CD4-positive, CD25-positive, alpha-beta regulatory T cell (primary cell): Measurements from ENCODE around the gene BAHCC1. TPM values are rescaled to one million over a fixed set of nuclear protein-coding genes. Genes with fewer than 3 reads are reported as not detected.
A peak's percentile ranks its signal among the peaks of the same experiment; 100 is the strongest.

Experiments used
- ATAC-seq, 2 donors: fragments of 150-1000 bp; cut with Tn5 transposase; one replicate each; pipeline ENCODE4 v1.10.0; 2021; ENCODE audit warnings: low read depth in 2 of 2, moderate number of reproducible peaks in 2 of 2, moderate library complexity in 1 of 2
- DNase-seq, 3 donors: peaks; one replicate each; pipeline versions ENCODE4 v3.0.0 to v3.0.0-alpha.2; 2012 to 2022; ENCODE audit warnings: mixed read lengths in 1 of 3
- H3K27ac ChIP-seq: one replicate; pipeline ENCODE4 v1.7.0; 2013; ENCODE audit warnings: mild to moderate bottlenecking, low read length; ENCODE audit not compliant: insufficient read depth, poor library complexity, severe bottlenecking
- H3K27me3 ChIP-seq: one replicate; pipeline ENCODE4 v1.7.0; 2013; ENCODE audit warnings: low read length; ENCODE audit not compliant: control insufficient read depth, insufficient read depth
- H3K36me3 ChIP-seq: one replicate; pipeline ENCODE4 v1.7.0; 2013; ENCODE audit warnings: mild to moderate bottlenecking, low read length, moderate library complexity; ENCODE audit not compliant: control insufficient read depth, insufficient read depth
- H3K4me1 ChIP-seq: 2 replicates; pipeline ENCODE4 v1.7.0; 2013; ENCODE audit warnings: mild to moderate bottlenecking, low read length; ENCODE audit not compliant: insufficient read depth, control insufficient read depth, poor library complexity, severe bottlenecking
- H3K4me3 ChIP-seq: one replicate; pipeline ENCODE4 v1.7.0; 2013; ENCODE audit warnings: low read depth, mild to moderate bottlenecking, low read length, moderate library complexity
- H3K9me3 ChIP-seq, 2 experiments: 1 replicate in 1 of 2; 2 replicates in 1 of 2; pipeline ENCODE4 v1.7.0; 2013; ENCODE audit warnings: low read length in 2 of 2, mild to moderate bottlenecking in 1 of 2, moderate library complexity in 1 of 2; ENCODE audit not compliant: control insufficient read depth in 2 of 2
- H3K27ac Mint-ChIP-seq, 3 donors: one replicate each; pipeline ENCODE4 v1.8.0; 2020 to 2022; ENCODE audit warnings: mild to moderate bottlenecking in 3 of 3, mixed read lengths in 3 of 3, moderate library complexity in 2 of 3
- H3K27me3 Mint-ChIP-seq: one replicate; pipeline ENCODE4 v1.8.0; 2022; ENCODE audit warnings: mild to moderate bottlenecking, mixed read lengths
- H3K36me3 Mint-ChIP-seq: one replicate; pipeline ENCODE4 v1.8.0; 2020; ENCODE audit warnings: mixed read lengths
- H3K4me1 Mint-ChIP-seq, 4 donors: one replicate each; pipeline ENCODE4 v1.8.0; 2020 to 2022; ENCODE audit warnings: mixed read lengths in 4 of 4, mild to moderate bottlenecking in 1 of 4
- H3K4me3 Mint-ChIP-seq, 4 donors: one replicate each; pipeline ENCODE4 v1.8.0; 2020 to 2022; ENCODE audit warnings: mild to moderate bottlenecking in 4 of 4, mixed read lengths in 4 of 4, moderate library complexity in 3 of 4
- H3K9me3 Mint-ChIP-seq, 7 donors: one replicate each; pipeline ENCODE4 v1.8.0; 2020 to 2022; ENCODE audit warnings: mixed read lengths in 7 of 7, mild to moderate bottlenecking in 3 of 7, moderate library complexity in 2 of 7
- polyA plus RNA-seq, 4 donors: library from polyadenylated mRNA; unstranded; fragments of 300-500 nt; fragmentation: Illumina TruSeq; gene quantifications; one replicate each; pipeline ENCODE4 v1.2.3, GENCODE V29; 2021
- total RNA-seq: library from RNA; stranded (reverse); gene quantifications from one replicate; pipeline ENCODE4 v1.2.3, GENCODE V29; 2022

Gene BAHCC1
- total and polyA plus RNA-seq, 5 donors from 2014 or later, result 0.54 TPM; not detected in 4

DNA sequence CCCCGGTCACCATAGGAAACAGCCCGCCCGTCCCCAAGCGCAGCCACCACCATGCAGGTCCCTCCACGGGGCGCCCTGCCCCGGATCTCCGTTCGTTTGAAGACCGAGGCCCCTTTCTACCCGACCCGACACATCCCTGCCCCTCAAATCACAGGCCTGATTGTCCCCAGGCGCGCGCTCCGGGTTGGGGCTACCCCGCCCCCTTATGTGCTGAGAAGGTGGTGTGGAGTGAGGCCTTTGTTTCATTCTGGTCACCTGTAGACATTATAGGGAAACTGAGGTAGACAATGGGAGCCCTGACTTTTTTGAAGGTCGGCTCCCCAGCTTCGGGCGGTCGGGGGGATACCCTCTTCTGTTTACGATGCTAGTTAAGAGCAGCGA, 118.1 kb downstream of the BAHCC1 start:
- Mint-ChIP-seq H3K27ac (peak overlapping the region; percentile 82 to 91 (median 87)), H3K27me3 (peaks cover 5% of the 10 kb centered on the region), H3K9me3 (peaks cover 0 to 5% (median 0%) of the 10 kb centered on the region in 7 donors), H3K4me1 (peaks cover 5 to 55% (median 20%) of the 10 kb centered on the region in 4 donors), H3K4me3 (peak overlapping the region; percentile 90 to 98 (median 94)), H3K36me3 (peaks cover 36% of the 10 kb centered on the region)
- H3K27ac ChIP-seq, result peak overlapping the region; percentile 90
- no peaks in the 10 kb centered on the region for H3K9me3 ChIP-seq
- ATAC-seq, result peak; percentile 10 to 19
- H3K36me3 ChIP-seq, result peaks cover 31% of the 10 kb centered on the region
- H3K4me1 ChIP-seq, result peaks cover 71% of the 10 kb centered on the region
- peak; percentile 43 to 79 (median 62) for DNase-seq
- H3K4me3 ChIP-seq, result peak overlapping the region; percentile 65
- no peaks in the 10 kb centered on the region for H3K27me3 ChIP-seq

GRCh38 chr17:81513753-81514488, 118.7 kb downstream of the BAHCC1 start:
- Mint-ChIP-seq H3K36me3 (peaks cover 33% of the 10 kb centered on the region), H3K4me3 (peak overlapping the region; percentile 90 to 98 (median 94)), H3K9me3 (peaks cover 0 to 5% (median 0%) of the 10 kb centered on the region in 7 donors), H3K27me3 (peaks cover 5% of the 10 kb centered on the region), H3K27ac (peak overlapping the region; percentile 82 to 91 (median 87)), H3K4me1 (peaks cover 5 to 53% (median 20%) of the 10 kb centered on the region in 4 donors)
- Histone ChIP-seq H3K9me3 (no peaks in the 10 kb centered on the region), H3K4me3 (peak overlapping the region; percentile 65), H3K27ac (peak overlapping the region; percentile 90), H3K4me1 (peaks cover 71% of the 10 kb centered on the region), H3K27me3 (no peaks in the 10 kb centered on the region), H3K36me3 (peaks cover 28% of the 10 kb centered on the region)
- ATAC-seq, result no peak
- DNase-seq, result peak in 2 of 3 donors; percentile 34 to 46

- H3K27me3 ChIP-seq, result no peaks in the 10 kb centered on the region
- peak overlapping the region in 1 of 3 donors; percentile 38 for H3K27ac Mint-ChIP-seq
- peak overlapping the region; percentile 89 to 98 (median 90) for H3K4me3 Mint-ChIP-seq
- DNase-seq (no peak), ATAC-seq (no peak)
- peaks cover 5% of the 10 kb centered on the region for H3K27me3 Mint-ChIP-seq
- no peaks in the 10 kb centered on the region for H3K9me3 ChIP-seq
- H3K4me1 Mint-ChIP-seq, result peaks cover under 1 to 48% (median 17%) of the 10 kb centered on the region in 4 donors
- peaks cover 28% of the 10 kb centered on the region for H3K36me3 Mint-ChIP-seq
- H3K4me3 ChIP-seq, result no peak overlapping the region
- H3K27ac ChIP-seq, result peak overlapping the region; percentile 90
- peaks cover 23% of the 10 kb centered on the region for H3K36me3 ChIP-seq
- peaks cover 71% of the 10 kb centered on the region for H3K4me1 ChIP-seq
- H3K9me3 Mint-ChIP-seq, result peaks cover 0 to 5% (median 0%) of the 10 kb centered on the region in 7 donors
These were observed 119.2 kb downstream of the BAHCC1 start for GRCh38 chr17:81514489-81514738.

DNA sequence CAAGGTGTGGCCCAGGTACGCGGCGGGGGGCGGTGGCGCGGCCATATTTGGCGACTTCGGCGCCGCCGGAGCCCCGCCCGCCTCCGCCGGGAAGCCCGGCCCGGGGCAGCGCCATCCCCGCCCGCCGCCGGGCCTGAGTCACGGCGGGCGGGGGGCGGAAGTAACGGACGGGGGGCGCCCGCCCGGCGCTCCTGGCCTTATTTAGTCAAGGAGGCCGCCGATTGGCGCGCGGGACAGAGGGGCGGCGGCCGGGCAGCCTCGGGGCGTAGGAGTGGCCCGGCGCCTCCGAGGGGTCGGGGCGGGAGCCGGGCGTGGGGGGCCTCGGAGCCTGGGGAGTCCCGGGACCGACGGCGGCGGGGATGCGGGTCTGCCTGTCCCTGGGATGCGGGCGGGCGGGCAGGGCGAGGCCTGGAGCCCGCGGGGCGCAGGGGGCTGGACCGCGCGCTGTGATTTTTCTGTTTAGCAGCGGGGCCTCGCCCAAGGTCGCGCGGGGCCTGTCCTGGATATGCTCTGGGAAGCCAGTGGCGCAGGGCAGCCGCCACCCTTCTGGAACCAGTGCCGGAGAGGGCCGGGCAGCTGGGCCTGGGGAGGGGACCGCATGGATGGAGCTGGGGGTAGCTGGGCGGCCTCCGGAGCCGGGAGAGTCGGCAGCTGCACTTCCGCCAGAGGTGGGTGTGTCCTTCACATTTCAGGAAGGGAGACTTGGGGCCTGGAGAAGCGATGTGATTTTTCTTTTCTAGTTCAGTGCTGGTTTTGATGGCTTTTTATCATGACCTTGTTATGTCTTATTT, 119.7 kb downstream of the BAHCC1 start:
- Histone ChIP-seq H3K27me3 (no peaks in the 10 kb centered on the region), H3K4me1 (peaks cover 71% of the 10 kb centered on the region)

GRCh38 chr17:81515530-81516041, 120.3 kb downstream of the BAHCC1 start:
- no peak for ATAC-seq
- DNase-seq, result no peak
- Mint-ChIP-seq H3K27ac (peak overlapping the region; percentile 34 to 90 (median 80)), H3K36me3 (peaks cover 16% of the 10 kb centered on the region), H3K27me3 (peaks cover 5% of the 10 kb centered on the region), H3K9me3 (peaks cover 0 to 5% (median 0%) of the 10 kb centered on the region in 7 donors), H3K4me1 (peaks cover 2 to 38% (median 10%) of the 10 kb centered on the region in 4 donors), H3K4me3 (peak overlapping the region; percentile 87 to 98 (median 90))
- Histone ChIP-seq H3K4me3 (peak overlapping the region; percentile 65), H3K9me3 (no peaks in the 10 kb centered on the region), H3K36me3 (peaks cover 12% of the 10 kb centered on the region), H3K4me1 (peaks cover 66% of the 10 kb centered on the region), H3K27ac (peak overlapping the region; percentile 90), H3K27me3 (no peaks in the 10 kb centered on the region)

More for the DNA sequence above, 119.7 kb downstream of the BAHCC1 start:
- no peaks in the 10 kb centered on the region for H3K9me3 ChIP-seq
- peak overlapping the region; percentile 65 for H3K4me3 ChIP-seq
- ATAC-seq (peak; percentile 17 to 19), DNase-seq (peak; percentile 64 to 89 (median 73))
- H3K36me3 ChIP-seq, result peaks cover 19% of the 10 kb centered on the region
- H3K4me1 Mint-ChIP-seq, result peaks cover 0 to 43% (median 12%) of the 10 kb centered on the region in 4 donors
- peaks cover 5% of the 10 kb centered on the region for H3K27me3 Mint-ChIP-seq
- H3K4me3 Mint-ChIP-seq, result peak overlapping the region; percentile 87 to 98 (median 90)
- peaks cover 23% of the 10 kb centered on the region for H3K36me3 Mint-ChIP-seq
- peaks cover 0 to 5% (median 0%) of the 10 kb centered on the region in 7 donors for H3K9me3 Mint-ChIP-seq
- peak overlapping the region; percentile 90 for H3K27ac ChIP-seq
- peak overlapping the region; percentile 34 to 90 (median 80) for H3K27ac Mint-ChIP-seq

Other genes with a start within 250 kb of the BAHCC1 start
- not detected for gene PVALEF, start 229.9 kb upstream of the BAHCC1 start, total RNA-seq
- not detected for gene PVALEF, start 229.9 kb upstream of the BAHCC1 start, polyA plus RNA-seq
- not detected for gene AATK, start 229.2 kb upstream of the BAHCC1 start, total RNA-seq
- under 1 TPM in 3 of 4 donors, not detected in 1; 0.03 to 0.26 (median 0.16) TPM for gene AATK, start 229.2 kb upstream of the BAHCC1 start, polyA plus RNA-seq
- 9.9 TPM for gene CEP131, start 172.5 kb upstream of the BAHCC1 start, total RNA-seq
- gene CEP131, start 172.5 kb upstream of the BAHCC1 start, polyA plus RNA-seq, result 1 to 10 TPM; 1.4 to 2.2 (median 2.0) TPM
- gene TEPSIN, start 156.4 kb upstream of the BAHCC1 start, total RNA-seq, result 113 TPM
- gene TEPSIN, start 156.4 kb upstream of the BAHCC1 start, polyA plus RNA-seq, result 1 to 10 TPM; 2.1 to 6.3 (median 5.7) TPM
- 34.8 TPM for gene NDUFAF8, start 156.1 kb upstream of the BAHCC1 start, total RNA-seq
- 10 to 100 TPM; 56.9 to 83.2 (median 78.6) TPM for gene NDUFAF8, start 156.1 kb upstream of the BAHCC1 start, polyA plus RNA-seq
- 66.3 TPM for gene SLC38A10, start 100.2 kb upstream of the BAHCC1 start, total RNA-seq
- gene SLC38A10, start 100.2 kb upstream of the BAHCC1 start, polyA plus RNA-seq, result 10 to 100 TPM; 38.2 to 60.1 (median 48.6) TPM
- 1,684 TPM for gene ACTG1, start 117.3 kb downstream of the BAHCC1 start, total RNA-seq
- gene ACTG1, start 117.3 kb downstream of the BAHCC1 start, polyA plus RNA-seq, result 1,000 to 10,000 TPM; 1,881 to 2,724 (median 2,486) TPM
- 0.74 TPM for gene FSCN2, start 132.9 kb downstream of the BAHCC1 start, total RNA-seq
- gene FSCN2, start 132.9 kb downstream of the BAHCC1 start, polyA plus RNA-seq, result under 1 TPM in 1 of 4 donors, not detected in 3; 0.17 TPM
- gene FAAP100, start 156.9 kb downstream of the BAHCC1 start, total RNA-seq, result 28.1 TPM
- gene FAAP100, start 156.9 kb downstream of the BAHCC1 start, polyA plus RNA-seq, result 10 to 100 TPM in 2 of 4 donors, 1 to 10 TPM in 2; 8.2 to 13.0 (median 10.4) TPM
- 103 TPM for gene NPLOC4, start 241.7 kb downstream of the BAHCC1 start, total RNA-seq
- gene NPLOC4, start 241.7 kb downstream of the BAHCC1 start, polyA plus RNA-seq, result 10 to 100 TPM; 48.6 to 53.1 (median 51.0) TPM
- gene TSPAN10, start 241.7 kb downstream of the BAHCC1 start, total RNA-seq, result not detected
- gene TSPAN10, start 241.7 kb downstream of the BAHCC1 start, polyA plus RNA-seq, result under 1 TPM in 3 of 4 donors, not detected in 1; 0.21 to 0.70 (median 0.24) TPM